Right lung (tissue), 5 donors: ENCODE results near the gene SUMO3. TPM values are rescaled to one million over a fixed set of nuclear protein-coding genes. Genes with fewer than 3 reads are reported as not detected.

Source experiments
- DNase-seq, 2 donors: peaks; one replicate each; pipeline ENCODE4 v3.0.0-alpha.2; 2013
- polyA plus RNA-seq, 5 donors: library from polyadenylated mRNA; unstranded; fragments of 120-200 nt; gene quantifications; one replicate each; pipeline versions ENCODE4 v1.2.1 to v1.2.3, GENCODE V29; 2013; ENCODE audit warnings: inconsistent platforms in 1 of 5, low replicate concordance in 1 of 5; ENCODE audit not compliant: insufficient read length in 5 of 5, insufficient read depth in 1 of 5

Gene SUMO3
- polyA plus RNA-seq, 5 donors: 116 to 138 (median 124) TPM

DNA sequence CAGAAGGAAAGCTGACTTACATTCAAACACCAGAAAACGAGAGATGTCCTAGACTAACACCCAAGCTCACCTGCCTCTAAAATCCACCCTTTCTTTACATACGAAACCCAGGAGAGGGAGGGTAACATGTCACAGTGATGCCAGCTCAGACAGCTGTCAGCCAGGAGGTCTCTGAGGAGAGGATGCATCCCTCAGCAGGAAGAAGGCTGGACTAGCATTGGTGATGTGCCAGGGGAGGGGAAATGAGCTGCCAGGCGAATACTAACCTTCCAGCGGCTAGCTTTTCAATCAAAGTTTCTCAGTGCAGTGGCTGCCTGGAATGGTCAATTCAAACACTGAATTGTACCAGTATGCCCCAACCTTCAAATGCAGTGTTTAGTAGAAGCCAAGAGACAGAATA, 12.6 kb downstream of the SUMO3 start:
- no peak for DNase-seq

DNA sequence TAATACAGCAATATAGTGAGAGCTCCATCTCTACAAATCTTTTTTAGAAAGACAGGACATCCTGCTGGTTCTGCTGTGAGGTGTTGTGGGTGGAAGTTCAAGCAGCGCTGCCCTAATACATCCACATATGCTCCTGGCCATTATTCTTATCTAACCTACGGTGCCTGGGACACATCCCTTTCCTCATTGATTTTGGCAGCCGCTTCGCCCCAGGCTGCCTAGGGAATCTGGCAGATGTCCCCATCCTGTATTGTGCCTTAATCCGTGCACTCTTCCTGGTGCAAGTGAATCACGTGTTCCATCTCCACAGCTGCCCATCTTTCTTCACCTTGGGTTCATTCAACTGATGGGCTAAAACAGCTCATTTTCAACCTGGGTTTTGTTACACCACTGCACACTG, 13.1 kb downstream of the SUMO3 start:
- no peak for DNase-seq

DNA sequence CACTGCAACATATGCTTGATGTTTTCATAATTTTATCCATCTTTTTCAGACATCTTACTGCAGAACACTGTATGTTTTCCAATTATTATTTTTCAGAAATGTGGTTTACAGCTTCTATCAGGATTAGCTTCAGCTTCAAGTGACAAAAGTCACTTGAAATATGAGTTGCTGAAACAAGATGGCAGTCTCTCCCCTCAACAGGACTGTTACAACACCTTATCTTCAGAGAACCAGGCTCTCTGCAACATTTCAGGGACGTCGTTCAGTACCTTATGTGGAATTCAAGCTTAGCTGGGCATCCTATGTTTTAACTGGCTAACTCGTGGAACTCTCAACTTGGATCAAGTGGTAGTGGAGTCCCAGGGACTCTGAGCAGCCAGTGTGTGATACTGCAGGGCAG, 14.2 kb downstream of the SUMO3 start:
- no peak for DNase-seq

DNA sequence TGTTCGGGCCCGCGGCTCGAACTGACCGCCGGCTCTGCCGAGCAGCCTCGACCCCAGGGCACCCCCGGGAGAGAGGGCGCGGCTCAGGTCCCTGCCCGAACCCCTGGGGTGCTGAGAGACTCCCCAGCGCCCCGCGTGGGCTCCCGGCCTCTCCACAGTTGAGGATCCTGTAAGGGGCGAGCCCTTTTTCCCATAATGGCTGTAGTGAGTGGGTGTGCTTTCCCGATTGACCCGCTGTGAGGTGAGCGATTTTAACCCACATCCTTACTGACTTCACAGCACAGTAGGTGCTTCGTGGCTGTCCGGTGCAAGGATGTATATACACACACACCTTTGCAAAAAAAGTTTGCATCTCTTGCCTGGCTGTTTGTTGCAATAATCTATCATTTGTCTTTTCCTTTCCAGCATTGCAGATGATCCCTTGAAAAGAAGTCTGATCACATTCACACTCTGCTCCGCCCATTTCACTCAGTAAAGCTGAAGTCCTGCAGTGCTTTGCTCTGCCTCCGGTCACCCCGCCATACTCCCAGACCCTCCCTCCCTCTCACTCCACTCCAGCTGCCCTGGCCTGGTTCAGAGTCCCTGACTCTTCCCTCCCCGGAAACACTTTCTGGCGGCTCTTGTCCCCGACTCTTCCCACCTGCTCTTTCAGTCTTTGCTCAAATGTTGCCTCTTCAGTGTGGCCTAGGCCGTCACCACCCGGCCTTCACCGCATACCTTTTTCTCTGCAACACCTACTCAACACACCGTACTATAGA, 15.3 kb downstream of the SUMO3 start:
- DNase-seq: no peak

DNA sequence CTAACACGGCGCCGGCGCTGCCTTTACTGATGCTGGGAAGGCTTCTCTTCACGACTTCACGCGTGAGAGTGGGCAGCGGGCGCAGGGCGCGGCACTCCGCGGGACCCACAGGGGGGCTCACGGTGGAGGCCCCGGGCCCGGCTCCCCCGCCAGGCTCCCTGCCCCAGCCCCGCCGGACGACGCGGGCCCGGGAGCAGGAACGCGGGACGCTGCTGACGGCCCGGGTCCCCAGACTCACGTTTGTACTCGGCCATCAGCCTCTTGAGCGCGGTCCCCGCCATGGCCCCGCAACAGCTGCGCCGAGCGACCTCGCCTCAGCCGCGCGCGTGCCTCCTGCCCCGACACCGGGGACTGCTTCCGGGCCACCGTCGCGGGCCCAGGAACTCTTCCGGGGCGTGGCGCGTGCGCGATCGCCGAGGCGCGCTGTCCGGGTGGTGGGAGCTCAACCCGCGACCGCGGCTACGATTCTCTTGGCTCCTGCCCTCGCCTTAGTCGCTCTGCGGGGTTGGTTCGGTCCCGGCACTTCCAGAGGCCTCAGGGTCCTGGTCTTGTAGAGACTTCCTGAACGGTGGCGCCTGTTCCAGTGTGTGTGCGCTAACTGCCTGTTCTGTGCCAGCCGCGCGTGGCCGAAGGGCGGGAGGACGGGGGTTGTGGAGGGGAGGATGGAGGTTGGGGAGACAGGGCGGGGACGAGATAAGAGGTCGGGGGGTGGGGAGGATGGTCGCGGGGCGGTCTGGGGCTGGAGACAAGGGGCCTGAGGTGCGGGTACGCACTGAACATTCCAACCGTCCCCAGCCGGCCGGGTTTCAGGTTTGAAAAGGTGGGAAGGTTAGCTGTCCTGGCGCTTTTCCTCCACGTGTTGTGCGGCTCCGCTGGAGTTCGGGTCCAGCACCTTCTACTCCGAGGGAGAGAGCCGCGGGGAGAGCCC, 16.1 kb downstream of the SUMO3 start, which contains the start of gene UBE2G2:
UBE2G2 (minus strand) TSS at position 353 of the 928 bp plus-strand sequence; CDS start at position 281, 72 bp downstream.
- DNase-seq: peak; percentile 78 to 80

DNA sequence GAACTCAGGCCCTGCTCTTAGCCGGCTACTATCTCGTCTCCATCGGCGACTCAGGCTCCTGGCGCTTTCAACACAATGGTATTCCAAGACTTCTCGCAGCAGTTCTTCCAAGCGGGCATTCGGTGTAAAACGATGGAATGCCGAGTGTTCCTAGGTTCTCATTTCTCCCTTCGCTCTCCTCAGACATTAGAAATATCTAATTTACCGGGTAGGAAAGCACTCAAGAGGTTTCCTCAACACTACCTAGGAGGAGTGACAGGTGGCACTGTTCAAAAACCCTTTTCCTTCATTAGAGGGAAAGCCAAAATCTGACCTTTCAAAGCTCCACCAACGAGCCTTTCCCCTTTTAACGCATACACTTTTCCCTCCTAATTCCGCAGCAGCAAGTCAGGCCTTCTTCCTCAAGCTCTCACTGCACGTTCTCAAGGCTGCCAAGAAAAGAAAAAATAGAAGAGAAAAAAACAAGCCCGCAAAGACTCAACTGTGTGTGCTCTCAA, 16.8 kb downstream of the SUMO3 start:
- DNase-seq: no peak

DNA sequence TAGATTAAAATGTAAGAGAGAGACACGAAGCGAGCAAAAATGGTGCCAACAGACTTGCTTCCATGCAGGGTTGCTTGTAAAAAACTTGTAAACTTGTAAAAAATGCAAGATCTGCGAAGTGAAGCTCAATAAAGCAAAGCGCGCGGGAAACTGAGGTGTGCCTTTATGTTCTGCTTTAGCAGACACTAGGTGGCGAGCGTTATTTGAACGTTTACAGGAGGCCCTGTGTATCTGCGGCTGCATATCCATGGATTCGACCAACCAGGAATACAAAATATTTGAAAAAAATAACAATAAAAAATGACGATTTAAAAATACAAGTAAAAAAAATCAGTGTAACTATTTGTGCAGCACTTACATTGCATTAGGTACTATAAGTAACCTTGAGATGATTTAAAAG, 17.8 kb downstream of the SUMO3 start:
- DNase-seq: no peak

DNA sequence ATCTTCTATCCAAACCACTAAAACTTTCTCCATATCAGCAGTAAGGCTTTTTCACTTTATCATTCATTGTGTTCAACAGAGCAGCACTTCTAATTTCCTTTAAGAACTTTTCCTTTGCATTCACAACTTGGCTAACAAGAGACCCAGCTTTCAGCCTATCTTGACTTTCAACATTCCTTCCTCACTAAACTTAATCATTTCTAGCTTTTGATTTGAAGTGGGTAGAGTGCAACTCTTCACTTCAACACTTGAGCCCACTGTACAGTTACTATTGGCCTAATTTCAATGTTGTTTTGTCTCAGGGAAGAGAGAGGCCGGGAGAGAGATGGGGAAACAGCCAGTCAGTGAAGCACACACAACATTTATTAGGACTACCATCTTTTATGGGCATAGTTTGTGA, 18.2 kb downstream of the SUMO3 start:
- DNase-seq: peak in 1 of 2 donors; percentile 31

DNA sequence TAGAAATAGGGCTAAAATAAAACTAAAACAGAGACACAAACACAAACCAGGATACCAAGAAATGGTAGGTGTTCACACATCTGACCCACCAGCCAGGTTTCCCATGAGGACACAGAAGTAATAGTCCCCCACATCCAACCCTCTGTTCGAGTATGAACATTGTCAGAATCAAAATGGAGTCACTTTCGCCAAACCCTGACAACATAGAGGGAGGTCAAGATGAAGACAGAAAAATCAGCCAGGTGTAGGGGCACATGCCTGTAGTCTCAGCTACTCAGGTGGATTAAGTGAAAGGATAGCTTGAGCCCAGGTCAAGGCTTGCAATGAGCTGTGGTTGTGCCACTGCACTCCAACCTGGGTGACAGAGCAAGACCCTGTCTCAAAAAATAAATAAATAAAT, 20.1 kb downstream of the SUMO3 start:
- no peak for DNase-seq

DNA sequence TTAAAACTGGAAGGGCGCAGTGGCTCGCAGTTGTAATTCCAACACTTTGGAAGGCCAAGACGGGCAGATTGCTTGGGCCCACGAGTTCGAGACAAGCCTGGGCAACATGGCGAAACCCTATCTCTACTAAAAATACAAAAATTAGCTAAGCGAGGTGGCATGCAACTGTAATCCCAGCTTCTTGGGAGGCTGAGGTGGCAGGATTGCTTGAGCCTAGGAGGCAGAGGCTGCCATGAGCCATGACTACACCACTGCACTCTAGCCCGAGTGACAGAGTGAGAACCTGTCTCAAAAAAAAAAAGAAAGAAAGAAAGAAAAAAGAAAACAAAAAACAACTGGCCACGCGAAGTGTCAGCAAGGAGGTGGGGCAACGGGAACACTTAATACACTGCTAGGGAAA, 22.5 kb downstream of the SUMO3 start:
- DNase-seq: no peak

DNA sequence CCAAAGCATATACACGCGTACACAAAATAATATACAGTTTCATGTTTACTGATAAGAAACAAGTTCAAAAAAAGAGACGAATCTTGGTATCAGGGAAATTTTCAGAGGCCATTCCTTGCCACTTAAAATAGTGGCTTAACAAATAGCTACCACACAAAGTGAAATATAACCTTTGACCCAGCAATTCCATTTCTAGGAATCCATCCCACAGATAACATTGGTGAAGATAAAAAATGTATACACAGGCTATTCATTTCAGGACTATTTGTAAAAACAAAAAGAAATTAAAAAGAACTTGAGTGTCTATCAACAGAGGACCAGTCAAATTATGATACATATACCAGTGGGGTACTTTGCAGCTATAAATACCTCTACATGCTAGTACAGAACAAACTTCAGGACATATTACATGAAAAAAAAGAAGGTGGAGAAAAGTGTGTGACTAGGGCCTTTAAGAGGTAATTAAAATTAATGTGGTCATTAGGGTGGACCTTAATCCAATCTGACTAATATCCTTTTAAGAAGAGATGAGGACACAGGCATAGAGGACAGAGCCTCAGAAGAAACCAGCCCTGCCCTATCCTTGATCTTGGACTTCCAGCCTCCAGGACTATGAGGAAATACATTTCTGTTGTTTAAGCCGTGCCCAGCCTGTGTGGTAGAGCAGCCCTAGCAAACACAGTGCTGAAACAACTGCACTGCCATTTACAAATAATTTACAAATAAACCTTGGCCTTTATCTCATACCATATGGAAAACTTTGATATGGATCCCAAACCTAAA, 24.1 kb downstream of the SUMO3 start:
- DNase-seq: no peak

DNA sequence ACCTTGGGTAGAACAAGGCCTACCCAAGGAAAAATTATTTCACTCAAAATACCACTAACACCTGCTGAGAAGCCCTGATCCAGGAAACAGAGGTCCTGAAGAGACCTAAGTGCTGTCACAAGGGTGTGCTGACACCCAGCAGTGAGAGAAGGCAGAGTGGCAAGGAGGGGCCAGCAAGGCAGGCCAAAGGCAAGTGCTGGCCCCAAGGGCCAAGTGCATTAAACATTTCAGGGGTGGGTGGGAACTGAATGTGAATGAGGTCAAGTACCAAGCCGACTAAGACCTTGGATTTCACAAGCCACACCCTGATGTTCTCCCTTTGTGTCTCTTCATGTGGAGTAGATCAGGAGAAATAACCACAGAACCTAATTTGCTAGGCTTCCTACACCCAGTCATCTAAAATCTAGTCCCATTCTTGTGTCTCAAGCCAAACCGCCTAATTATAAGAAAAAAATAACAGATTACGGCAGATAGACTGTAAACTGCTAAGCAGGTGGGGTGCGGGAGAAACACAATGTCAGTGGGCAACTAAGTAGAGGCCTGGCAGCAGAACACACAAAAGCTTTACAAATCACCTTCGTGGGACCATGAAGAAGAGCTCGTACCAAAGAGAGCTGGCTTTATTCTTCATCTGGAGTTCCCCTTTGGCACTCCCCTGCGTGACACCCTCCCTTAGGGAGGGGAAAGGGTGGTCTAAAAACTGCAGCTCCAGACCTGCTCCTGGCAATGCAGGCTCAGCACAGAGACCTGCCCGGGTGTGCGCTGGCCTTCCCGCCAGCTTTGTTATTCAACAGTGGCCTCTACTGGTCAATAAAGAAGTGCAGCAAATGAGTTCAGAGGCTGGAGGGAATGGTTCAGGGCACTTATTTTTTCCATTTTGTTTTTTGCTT, 24.9 kb downstream of the SUMO3 start:
- DNase-seq: peak; percentile 42 to 61

DNA sequence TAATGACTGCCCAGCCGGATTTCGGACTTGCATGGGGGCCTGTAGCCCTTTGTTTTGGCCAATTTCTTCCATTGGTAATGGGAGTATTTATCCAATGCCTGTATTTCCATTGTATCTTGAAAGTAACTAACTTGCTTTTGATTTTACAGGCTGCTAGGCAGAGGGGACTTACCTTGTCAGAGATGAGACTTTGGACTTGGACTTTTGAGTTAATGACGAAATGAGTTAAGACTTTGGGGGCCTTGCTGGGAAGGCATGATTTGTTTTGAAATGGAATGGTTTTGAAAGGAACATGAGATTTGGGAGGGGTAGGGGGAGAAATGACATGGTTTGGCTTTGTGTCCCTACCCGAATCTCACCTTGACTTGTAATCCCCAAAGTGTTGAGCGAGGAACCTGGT, 25.9 kb downstream of the SUMO3 start:
- no peak for DNase-seq

DNA sequence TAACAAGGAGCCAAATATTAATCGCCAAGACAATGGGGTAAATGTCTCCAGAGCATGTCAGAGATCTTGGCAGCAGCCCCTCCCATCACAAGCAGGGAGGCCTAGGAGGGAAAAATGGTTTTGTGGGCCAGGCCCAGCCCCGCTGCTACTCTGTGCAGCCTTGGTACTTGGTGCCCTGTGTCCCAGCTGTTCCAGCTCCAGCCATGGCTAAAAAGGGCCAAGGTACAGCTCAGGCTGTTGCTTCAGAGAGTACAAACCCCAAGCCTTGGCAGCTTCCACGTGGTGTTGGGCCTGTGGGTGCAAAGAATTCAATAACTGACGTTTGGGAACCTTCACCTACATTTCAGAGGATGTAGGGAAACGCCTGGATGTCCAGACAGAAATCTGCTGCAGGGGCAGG, 26.6 kb downstream of the SUMO3 start:
- no peak for DNase-seq

DNA sequence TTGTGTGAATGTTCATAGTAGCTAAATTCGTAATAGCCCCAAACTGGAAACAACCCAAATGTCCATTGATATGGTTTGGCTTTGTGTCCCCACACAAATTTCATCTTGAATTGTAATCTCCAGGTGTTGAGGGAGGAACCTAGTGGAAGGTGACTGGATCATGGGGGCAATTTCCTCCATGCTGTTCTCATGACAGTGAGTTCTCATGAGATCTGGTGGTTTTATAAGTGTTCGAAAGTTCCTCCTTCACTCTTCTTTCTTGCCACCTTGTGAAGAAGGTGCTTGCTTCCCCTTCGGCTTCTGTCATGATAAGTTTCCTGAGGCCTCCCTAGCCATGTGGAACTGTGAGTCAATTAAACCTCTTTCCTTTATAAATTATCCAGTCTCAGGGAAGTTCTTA, 27.5 kb downstream of the SUMO3 start:
- DNase-seq: no peak

DNA sequence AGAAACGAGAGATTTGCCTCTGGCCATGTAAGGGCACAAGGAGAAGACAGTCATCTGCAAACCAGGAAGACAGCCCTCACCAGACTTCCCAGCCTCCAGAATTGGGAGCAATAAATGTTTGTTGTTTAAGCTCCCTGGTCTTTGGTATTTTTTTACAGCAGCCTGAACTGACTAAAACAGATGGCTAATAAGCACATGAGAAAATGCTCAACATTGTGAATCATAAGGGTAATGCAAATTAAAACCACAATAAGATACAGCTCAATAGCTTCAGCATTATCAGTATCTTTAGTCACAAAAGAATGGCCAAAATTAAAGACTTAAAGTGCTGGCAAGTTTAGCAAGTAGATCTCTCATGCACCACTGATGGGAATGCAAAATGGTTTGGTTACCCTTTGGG, 28.0 kb downstream of the SUMO3 start:
- DNase-seq: no peak

DNA sequence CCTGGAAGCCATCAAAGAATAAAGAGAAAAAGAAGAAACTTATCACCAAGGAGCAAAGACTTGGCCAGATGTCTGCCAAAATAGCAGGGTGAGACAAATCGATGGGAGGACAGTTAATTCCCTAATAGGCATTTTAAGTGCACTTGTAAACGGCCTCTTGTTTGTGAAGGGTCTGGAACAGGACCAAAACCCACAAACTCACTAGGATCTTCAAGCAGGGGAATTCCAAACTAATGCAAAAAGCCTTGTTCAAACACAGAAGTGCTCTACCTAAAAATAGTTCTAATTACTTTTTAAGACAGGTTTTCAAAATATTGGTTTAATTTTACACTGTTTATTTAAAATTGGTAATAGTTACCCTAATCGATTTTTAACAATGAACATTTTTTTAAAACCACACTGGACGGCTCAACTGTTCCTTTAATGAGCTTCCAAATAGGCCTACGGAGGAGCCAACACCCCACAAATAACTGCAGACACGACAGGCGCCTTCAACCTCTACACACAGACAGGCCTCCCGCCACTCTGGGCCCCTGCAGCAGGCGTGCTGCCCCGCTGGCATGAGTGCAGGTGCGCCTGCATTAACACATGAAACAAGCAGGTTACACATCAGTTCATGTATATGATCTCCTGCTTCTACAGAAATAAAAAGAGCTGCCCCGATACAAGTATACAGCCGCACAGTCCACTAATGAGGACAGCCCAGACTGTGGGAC, 32.1 kb downstream of the SUMO3 start:
- no peak for DNase-seq

DNA sequence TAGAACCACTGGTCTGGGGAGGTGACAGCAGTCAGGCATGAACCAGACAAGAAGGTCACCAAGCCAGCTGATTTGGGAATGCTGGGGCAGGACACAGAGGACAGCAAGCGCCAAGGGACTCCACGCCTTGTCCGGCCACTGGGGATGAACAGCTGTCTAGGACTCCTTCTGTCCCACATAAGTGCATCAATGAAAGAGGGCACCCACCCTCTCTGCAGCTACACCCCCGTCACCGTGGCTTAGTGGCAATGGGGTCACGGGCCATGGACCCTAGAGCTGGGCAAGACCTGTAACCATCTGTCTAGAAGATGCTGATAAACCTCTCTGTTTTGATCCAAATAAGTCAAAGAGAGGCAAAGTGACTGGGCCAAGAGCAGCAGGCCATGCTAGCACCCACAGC, 33.1 kb downstream of the SUMO3 start:
- no peak for DNase-seq

DNA sequence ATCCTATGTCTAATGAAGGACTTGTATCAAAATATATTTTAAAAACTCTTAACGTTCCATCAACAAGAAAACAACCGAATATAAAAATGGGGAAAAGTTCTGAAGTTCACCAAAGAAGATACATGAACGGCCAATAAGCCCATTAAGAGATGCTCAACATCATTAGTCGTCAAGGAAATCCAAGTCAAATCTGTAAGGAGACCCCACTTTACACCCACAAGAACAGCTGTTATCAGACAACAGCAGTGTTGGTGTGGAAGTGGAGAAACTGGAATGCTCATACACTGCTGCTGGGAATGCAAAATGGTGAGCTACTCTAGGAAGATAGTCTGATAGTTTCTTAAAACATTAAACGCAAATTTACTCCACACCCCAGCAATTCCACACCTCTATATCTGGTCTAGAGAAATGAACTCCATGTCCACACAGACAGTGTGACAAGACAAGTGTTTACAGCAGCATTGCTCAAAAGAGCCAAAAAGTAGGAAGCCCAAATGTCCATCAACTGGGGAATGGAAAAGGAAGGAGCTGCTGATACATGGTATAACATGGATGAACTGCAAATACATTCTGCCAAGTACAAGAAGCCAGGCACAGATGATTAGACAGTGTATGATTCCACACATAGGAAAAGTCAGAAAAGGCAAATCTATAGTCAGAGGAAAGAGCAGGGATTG, 34.7 kb downstream of the SUMO3 start:
- DNase-seq: no peak
